VCaP (cell line): Measurements from ENCODE around the gene SH3RF1.

Experiments
- H3K27ac ChIP-seq: fragments of 450-650 bp; 2 replicates; pipeline ENCODE4 v1.5.1; 2017
- TF ChIP-seq, protein P1 (sequence below): fragments of 450-650 bp; conservative IDR thresholded peaks from 2 replicates; pipeline ENCODE4 v1.5.1; 2017; ENCODE audit warnings: mild to moderate bottlenecking, moderate library complexity

The SH3RF1 gene

DNA sequence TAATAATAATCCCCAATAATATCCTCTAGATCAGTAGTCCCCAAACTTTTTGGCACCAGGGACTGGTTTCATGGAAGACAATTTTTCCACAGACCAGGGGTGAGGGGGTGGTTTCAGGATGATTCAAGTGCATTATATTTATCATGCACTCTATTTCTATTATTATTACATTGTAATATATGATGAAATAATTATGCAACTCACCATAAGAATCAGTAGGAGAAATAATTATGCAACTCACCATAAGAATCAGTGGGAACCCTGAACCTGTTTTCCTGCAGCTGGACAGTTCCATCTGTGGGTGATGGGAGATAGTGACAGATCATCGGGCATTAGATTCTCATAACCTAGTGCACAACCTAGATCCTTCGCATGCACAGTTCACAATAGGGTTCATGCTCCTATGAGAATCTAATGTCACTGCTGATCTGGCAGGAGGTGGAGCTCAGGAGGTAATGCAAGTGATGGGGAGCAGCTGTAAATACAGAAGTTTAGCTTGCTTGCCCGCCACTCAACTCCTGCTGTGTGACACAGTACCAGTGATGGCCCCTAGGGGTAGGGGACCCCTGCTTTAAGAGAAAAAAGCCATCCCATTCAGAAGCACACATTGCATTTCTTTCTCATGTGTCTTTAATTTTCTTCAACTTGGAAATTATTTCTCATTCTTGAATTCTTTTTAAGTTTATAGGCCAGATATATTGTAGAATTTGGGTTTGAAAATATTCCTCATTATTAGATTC lies 16.0 kb upstream of the SH3RF1 start:
- TF ChIP-seq, protein P1, sequence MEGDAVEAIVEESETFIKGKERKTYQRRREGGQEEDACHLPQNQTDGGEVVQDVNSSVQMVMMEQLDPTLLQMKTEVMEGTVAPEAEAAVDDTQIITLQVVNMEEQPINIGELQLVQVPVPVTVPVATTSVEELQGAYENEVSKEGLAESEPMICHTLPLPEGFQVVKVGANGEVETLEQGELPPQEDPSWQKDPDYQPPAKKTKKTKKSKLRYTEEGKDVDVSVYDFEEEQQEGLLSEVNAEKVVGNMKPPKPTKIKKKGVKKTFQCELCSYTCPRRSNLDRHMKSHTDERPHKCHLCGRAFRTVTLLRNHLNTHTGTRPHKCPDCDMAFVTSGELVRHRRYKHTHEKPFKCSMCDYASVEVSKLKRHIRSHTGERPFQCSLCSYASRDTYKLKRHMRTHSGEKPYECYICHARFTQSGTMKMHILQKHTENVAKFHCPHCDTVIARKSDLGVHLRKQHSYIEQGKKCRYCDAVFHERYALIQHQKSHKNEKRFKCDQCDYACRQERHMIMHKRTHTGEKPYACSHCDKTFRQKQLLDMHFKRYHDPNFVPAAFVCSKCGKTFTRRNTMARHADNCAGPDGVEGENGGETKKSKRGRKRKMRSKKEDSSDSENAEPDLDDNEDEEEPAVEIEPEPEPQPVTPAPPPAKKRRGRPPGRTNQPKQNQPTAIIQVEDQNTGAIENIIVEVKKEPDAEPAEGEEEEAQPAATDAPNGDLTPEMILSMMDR = peak; percentile 26; the same call in 1 of the 2 replicates
- no peak overlapping the region for H3K27ac ChIP-seq

DNA sequence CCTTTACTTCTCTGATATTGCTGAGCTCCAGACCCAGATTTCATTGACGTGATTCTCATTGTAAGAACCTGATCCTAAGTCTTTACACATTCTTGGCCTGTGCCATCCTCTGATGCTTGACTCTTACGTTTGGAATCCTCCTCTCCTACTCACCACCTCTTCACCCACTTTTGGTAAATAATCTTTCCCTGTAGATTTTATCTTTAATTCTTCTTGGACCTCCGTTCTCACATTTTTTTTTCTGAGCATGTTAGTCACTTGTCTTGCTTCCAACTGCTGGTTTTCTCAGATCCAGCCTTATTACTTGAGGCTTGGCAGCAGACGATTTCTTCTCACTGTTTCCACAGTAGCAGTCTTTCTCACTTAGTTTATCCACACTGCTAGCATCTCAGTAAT lies 12.4 kb upstream of the SH3RF1 start:
- TF ChIP-seq, protein P1 = no peak

DNA sequence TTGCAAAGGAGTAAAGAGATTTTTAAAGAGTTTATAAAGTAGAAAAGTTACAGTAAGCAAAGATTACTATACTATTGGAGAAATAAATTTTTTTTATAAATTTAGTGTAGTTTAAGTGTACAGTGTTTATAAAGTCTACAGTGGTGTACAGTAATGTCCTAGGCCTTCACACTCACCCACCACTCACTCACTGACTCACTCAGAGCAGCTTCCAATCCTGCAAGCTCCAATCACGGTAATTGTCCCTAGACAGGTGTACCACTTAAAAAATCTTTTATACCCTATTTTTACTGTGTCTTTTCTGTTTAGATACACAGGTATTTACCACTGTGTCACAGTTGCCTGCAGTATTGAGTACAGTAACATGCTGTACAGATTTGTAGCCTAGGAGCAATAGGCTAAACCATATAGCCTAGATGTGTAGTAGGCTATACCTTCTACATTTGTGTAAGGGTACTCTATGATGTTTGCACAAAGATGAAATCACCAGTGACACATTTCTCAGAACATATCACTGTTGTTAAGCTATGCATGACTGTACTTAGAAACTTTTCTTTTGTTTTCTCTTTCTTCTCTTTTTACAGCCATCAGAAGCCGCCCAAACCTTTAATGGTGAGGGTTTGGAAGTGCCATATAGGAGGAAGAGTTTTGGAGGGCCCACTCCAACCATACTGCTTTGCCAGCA lies 11.8 kb upstream of the SH3RF1 start:
- H3K27ac ChIP-seq = no peak overlapping the region

More for the DNA sequence above, 12.4 kb upstream of the SH3RF1 start:
- H3K27ac ChIP-seq = no peak overlapping the region

DNA sequence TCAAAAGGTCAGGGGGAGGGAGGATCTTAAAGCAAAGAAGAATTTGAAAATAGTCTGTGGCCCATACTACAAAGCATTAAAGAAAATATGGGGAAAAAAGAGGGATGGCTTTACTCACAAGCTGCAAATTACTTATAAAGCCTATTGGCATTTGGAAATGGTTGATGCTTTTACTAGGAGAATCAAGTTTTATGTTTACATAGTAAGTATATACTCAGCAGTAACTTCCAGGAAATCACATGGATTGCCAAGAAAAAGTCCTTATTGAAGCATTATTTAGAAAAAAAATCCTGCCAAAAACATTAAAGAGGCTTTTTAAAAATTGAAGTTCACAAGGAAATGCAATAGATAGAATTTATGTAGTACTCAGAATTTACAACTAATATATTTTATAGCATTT lies 8.4 kb upstream of the SH3RF1 start:
- peak overlapping the region; percentile 44 for H3K27ac ChIP-seq
- TF ChIP-seq, protein P1 = no peak

More for the DNA sequence above, 11.8 kb upstream of the SH3RF1 start:
- TF ChIP-seq, protein P1 = no peak

DNA sequence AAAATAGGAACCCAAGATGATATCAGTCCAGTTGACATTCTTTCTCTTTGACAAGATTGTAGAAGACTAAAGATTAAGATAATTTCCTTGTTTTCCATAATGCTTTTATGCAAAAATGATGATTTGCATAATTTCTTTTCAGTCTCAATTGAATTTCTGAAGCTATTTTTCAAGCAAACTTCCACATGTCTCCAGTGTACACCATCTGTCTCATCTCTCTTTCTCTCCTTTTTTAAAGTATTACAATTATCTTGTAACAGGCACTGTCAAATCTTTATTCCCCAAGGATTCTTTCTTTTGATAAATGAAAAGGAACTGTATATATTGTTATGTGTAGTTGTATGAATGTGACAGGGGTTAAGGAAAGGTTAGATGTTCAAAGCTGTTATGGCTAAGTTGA lies 7.9 kb upstream of the SH3RF1 start:
- TF ChIP-seq, protein P1 = no peak
- H3K27ac ChIP-seq = peak overlapping the region; percentile 44

DNA sequence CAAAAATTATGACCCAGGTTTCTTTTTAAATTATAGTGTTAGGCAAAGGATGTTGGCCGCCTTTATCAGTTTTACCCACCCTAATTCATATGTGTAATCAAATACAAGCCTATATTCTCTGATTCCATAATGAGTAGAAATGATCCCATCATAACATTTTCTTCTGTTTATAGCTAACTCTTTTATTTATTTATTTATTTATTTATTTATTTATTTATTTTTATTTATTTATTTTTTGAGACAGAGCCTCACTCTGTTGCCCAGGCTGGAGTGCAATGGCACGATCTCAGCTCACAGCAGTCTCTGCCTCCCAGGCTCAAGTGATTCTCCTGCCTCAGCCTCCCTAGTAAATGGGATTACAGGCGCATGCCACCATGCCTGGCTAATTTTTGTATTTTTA lies 7.1 kb upstream of the SH3RF1 start:
- H3K27ac ChIP-seq = peak overlapping the region; percentile 44

DNA sequence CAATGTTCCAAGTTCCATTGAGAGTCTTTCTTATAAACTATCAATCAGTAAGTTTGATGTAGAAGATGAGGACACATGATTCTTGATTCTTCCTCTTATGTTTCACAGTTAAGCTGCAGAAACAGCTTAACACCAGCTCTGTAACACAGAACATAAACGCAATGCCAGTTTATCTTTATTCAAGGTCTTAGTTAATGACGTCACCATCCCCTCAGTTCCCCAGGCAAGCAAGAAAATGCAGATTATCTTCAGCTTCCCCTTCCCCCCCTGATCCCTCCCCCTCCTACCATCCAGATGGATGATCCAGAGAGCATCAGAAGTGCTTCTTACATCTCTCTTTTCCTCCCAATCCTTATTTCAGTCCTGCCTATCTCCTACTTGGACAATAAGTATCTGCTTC lies 4.4 kb upstream of the SH3RF1 start:
- TF ChIP-seq, protein P1 = no peak
- H3K27ac ChIP-seq = no peak overlapping the region

DNA sequence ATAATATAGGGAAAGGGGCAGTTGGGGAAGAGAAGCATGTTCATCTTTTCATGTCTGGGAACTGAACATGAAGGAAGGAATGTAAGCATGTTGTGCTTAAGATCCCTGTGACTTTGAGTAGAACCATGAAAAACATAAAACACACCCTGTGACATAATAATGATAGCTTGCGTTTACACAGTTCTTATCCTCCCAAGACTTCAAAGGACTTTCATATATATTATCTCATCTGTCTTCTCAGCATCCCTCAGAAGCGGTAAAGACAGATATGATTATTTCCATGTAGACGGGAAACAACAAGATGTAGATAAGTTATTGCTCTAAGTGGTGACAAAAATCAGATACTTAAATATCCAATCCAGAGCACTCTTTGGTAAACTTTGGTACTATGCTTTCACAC lies 3.3 kb upstream of the SH3RF1 start:
- peak overlapping the region; percentile 99 for H3K27ac ChIP-seq
- TF ChIP-seq, protein P1 = no peak
